ENCODE data around the gene DUOX2. TPM values are rescaled to one million over a fixed set of nuclear protein-coding genes. Genes with fewer than 3 reads are reported as not detected.

DUOX2 gene
- total RNA-seq, 2 donors from 2014 or later, result 0.08 to 0.11 TPM

GRCh38 chr15:45121706-45122417 is 7.9 kb upstream of the DUOX2 start:
- H3K4me3 ChIP-seq, result no peak overlapping the region
- TF ChIP-seq CTCF (IDR thresholded peaks at IDR 0.05), result no peak
- H3K27ac ChIP-seq, result no peak overlapping the region
- H3K4me1 ChIP-seq, result peaks cover 0 to 11% of the 10 kb centered on the region in 2 donors
- peaks cover 0 to 6% of the 10 kb centered on the region in 2 donors for H3K27me3 ChIP-seq
- no peaks in the 10 kb centered on the region for H3K9me3 ChIP-seq
- no peak for DNase-seq (ENCODE audit: low spot score)
- H3K36me3 ChIP-seq, result no peaks in the 10 kb centered on the region

GRCh38 chr15:45121020-45121419 is 7.0 kb upstream of the DUOX2 start:
- no peak for TF ChIP-seq CTCF (IDR thresholded peaks at IDR 0.05)
- Histone ChIP-seq H3K4me1 (peaks cover 0 to 16% of the 10 kb centered on the region in 2 donors), H3K27me3 (peaks cover 0 to 14% of the 10 kb centered on the region in 2 donors), H3K4me3 (no peak overlapping the region), H3K9me3 (no peaks in the 10 kb centered on the region), H3K27ac (no peak overlapping the region), H3K36me3 (no peaks in the 10 kb centered on the region)
- DNase-seq (ENCODE audit: low spot score), result no peak

- Histone ChIP-seq H3K4me3 (no peak overlapping the region), H3K4me1 (peaks cover 0 to 16% of the 10 kb centered on the region in 2 donors), H3K36me3 (no peaks in the 10 kb centered on the region), H3K27me3 (peaks cover under 1 to 18% of the 10 kb centered on the region in 2 donors), H3K9me3 (no peaks in the 10 kb centered on the region), H3K27ac (no peak overlapping the region)
- no peak for DNase-seq (ENCODE audit: low spot score)
- TF ChIP-seq CTCF (IDR thresholded peaks at IDR 0.05), result no peak
Observed at GRCh38 chr15:45120081-45120972, 6.4 kb upstream of the DUOX2 start.

- Histone ChIP-seq H3K4me3 (no peak overlapping the region), H3K9me3 (no peaks in the 10 kb centered on the region), H3K4me1 (peaks cover 0 to 23% of the 10 kb centered on the region in 2 donors), H3K27me3 (peaks cover 10 to 18% of the 10 kb centered on the region in 2 donors), H3K36me3 (no peaks in the 10 kb centered on the region), H3K27ac (no peak overlapping the region)
- no peak for TF ChIP-seq CTCF (IDR thresholded peaks at IDR 0.05)
- DNase-seq (ENCODE audit: low spot score), result no peak
Observed at GRCh38 chr15:45118996-45119395, 5.0 kb upstream of the DUOX2 start.

GRCh38 chr15:45118131-45118588 is 4.2 kb upstream of the DUOX2 start:
- H3K4me1 ChIP-seq, result peaks cover 0 to 26% of the 10 kb centered on the region in 2 donors
- peak; percentile 87 for DNase-seq (ENCODE audit: low spot score)
- no peaks in the 10 kb centered on the region for H3K36me3 ChIP-seq
- peak; percentile 96 to 97 for TF ChIP-seq CTCF (IDR thresholded peaks at IDR 0.05)
- H3K27ac ChIP-seq, result no peak overlapping the region
- peaks cover 15 to 18% of the 10 kb centered on the region in 2 donors for H3K27me3 ChIP-seq
- H3K9me3 ChIP-seq, result no peaks in the 10 kb centered on the region
- peak overlapping the region; percentile 16 to 32 for H3K4me3 ChIP-seq
